HG03575 (cell line): ENCODE data around the gene RABL2A.
"Not testable (repeated sequence)": the region's sequence is repeated elsewhere in the genome, so short reads cannot be mapped to it uniquely, and the experiment has no call there.

Source experiments
- ATAC-seq: cut with Tn5 transposase; IDR thresholded peaks from one replicate; pipeline ENCODE4 v1.9.1; 2021; ENCODE audit not compliant: unreplicated experiment, insufficient number of reproducible peaks, low FRiP score; ENCODE audit errors: extremely low read depth

Gene RABL2A

DNA sequence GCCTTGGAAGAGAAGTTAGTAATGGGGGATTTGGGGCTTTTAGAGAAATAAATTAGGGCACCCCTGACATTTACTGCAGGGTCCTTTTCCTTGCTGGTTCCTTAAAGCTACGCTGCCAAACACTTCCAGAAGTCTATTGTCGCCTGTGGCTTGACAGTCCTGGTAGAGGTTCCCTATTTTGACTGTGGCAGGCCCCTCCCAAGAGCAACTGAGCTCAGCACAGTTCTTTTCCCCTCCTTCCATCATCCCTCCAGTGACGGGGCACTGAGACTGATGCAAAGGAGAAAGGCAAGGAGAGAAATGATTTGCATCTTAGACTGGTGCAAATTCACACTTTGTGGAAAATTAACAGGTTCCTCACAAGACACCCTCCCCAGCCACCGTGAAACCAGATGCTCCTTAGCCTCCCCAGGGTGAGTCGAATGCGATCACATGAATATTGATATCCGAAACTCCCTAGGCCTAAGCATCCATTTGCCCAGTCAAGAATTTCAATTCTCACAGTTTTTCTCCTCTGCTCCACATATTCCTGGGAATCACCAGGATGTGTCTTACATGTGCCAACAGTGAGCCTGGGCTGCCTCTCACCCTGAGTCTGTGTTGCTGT is 45.4 kb downstream of the RABL2A start:
- no peak for ATAC-seq

DNA sequence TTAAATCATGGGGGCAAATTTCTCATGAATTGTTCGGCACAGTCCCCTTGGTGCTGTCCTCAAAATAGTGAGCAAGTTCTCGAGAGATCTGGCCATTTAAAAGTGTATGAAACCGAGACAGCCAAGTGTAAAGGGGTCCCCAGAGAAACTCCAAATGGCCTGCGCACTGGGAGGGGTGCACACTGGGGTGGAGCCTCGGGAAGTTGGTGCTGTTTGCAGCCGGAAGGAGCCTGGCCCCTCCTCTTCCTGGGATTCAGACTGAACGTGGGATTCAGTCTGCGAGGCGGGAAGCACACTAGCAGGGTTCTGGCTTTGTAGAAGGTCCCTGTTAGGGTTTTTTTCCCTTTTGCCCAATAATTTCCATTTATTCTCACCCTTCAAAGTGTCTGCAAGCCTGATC is 48.8 kb downstream of the RABL2A start:
- ATAC-seq: no peak

DNA sequence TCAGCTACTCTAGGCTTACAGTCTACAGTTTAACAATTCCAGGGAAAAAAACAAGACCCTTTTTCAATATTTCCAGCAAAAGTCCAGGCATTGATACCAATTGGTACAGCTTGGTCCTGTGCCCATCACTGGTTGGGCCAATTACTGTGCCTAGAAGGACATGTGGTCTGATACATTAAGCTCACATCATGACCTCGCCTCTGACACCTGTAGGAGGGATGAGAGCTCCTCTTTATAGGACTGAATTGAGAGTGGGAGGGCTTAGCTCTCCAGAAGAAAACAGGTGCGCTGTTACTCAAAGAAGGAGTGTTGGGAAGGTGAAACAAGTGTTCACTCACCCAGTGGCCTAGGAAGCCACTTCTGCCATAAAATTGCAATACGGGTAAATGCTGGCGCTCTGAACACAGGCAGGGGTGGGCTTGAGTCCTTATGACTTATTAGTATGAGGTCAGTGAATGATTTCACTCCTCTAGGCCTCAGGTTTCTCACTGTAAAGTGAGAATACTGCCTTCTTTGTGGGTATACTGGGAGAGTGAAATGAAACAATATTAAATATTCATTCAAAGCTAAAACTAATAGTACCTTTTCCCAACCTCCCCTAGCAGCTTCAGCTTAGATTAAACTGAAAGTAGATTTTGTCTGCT is 49.7 kb downstream of the RABL2A start:
- ATAC-seq: no peak

DNA sequence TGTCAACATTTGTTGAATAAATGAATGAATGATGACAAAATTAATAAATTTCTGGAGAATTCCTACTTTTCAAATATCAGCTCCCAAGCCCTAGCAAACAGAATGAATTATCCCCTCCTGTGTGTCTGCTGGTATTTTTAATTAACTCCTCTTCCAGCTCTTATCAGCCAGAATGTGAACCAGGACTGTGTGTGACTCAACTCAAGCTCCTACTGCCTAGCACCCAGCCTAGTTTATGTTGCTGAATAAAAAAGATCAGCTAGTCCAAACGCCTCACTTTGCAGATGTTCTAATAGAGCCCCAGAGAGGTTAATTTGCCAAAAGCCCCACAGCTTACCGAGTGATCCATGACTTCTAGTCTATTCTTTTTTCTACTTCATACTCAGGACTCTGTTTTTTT is 50.3 kb downstream of the RABL2A start:
- no peak for ATAC-seq

DNA sequence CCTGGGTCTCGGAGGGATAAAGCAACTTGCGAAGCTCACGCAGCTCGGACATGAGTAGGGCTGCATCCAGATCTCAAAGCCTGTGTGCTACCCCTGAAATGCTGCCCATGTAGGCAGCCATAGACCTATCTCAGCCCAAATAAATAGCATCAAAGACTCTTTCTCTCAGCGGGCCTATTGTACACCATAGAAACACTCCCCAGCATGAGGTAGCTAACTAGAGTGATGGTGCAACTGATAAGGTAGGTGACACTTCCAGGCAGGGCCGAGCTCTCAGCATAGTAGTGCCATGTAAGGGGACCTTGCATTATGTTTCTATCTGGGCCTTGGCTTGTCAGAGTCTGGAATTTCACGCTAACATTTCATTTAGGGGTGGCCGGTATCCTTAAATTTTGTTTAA is 52.4 kb downstream of the RABL2A start:
- no peak for ATAC-seq

DNA sequence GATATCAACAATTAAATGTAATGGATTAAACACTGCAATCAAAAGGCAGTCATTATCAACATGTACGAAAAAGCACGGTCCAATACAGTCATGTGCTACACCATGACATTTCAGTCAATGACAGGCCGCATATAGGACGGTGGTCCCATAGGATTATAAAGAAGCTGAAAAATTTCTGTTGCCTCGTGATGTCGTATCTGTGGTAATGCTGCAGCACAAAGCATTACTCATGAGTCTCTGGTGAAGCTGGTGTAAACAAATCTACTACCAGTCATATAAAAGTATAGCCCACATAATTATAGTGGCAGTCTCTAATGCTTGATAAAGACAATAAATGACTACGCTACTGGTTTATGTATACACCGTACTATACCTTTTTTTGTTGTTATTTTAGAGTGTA is 58.4 kb downstream of the RABL2A start:
- ATAC-seq: no peak

DNA sequence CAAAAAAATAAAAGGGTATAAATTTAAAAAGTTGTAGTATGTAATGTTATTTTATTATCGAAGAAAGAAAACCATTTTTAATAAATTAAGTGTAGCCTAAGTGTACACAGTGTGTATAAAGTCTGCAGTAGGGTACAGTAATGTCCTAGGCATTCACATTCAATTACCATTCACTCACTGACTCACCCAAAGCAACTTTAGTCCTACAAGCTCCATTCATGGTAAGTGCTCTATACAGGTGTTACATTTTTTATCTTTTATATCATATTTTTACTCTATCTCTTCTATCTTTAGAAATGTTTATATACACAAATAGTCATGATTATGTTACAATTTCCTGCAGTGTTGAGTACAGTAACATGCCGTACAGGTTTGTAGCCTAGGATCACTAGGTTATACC is 59.5 kb downstream of the RABL2A start:
- ATAC-seq: no peak

DNA sequence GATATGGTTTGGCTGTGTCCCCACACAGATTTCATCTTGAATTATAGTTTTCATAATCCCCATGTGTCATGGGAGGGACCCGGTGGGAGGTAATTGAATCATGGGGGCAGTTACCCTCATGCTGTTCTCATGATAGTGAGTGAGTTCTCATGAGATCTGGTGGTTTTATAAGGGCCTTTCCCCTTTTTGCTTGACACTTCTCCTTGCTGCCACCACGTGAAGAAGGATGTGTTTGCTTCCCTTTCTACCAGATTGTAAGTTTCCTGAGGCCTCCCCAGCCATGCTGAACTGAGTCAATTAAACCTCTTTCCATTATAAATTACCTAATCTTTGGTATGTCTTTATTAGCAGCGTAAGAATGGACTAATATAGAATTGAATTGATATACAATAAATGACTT is 63.8 kb downstream of the RABL2A start:
- not testable (repeated sequence) for ATAC-seq
